Left renal pelvis (tissue), 4 donors: Measurements from ENCODE around the gene ZNF536. TPM values are rescaled to one million over a fixed set of nuclear protein-coding genes. Genes with fewer than 3 reads are reported as not detected.

Experiments
- DNase-seq, 4 donors: peaks; one replicate each; pipeline ENCODE4 v3.0.0-alpha.2; 2013; ENCODE audit warnings: low read depth in 4 of 4, low spot score in 3 of 4
- polyA plus RNA-seq, 4 donors: library from polyadenylated mRNA; unstranded; fragments of 120-200 nt; gene quantifications; one replicate each; pipeline ENCODE4 v1.2.1, GENCODE V29; 2013; ENCODE audit not compliant: insufficient read length in 4 of 4

Gene ZNF536
- polyA plus RNA-seq, 4 donors, result 0.41 to 4.6 (median 3.1) TPM

- DNase-seq, result no peak
These were observed 10.5 kb upstream of the ZNF536 start for GRCh38 chr19:30361721-30362120.

- DNase-seq, result no peak
These were observed 9.9 kb upstream of the ZNF536 start for GRCh38 chr19:30362156-30362754.

GRCh38 chr19:30363073-30363472 is 9.1 kb upstream of the ZNF536 start:
- no peak for DNase-seq

GRCh38 chr19:30364866-30365800 is 7.1 kb upstream of the ZNF536 start:
- DNase-seq, result no peak

- DNase-seq, result no peak
These were observed 5.9 kb upstream of the ZNF536 start for GRCh38 chr19:30366282-30366681.

- no peak for DNase-seq
These were observed 5.2 kb upstream of the ZNF536 start for GRCh38 chr19:30367006-30367405.

- DNase-seq, result no peak
These were observed 4.8 kb upstream of the ZNF536 start for GRCh38 chr19:30367421-30367820.

- no peak for DNase-seq
These were observed 2.4 kb upstream of the ZNF536 start for GRCh38 chr19:30369833-30370232.

- no peak for DNase-seq
These were observed 885 bp upstream of the ZNF536 start for GRCh38 chr19:30371161-30371836.

GRCh38 chr19:30373593-30373992 is 1.4 kb downstream of the ZNF536 start:
- no peak for DNase-seq

GRCh38 chr19:30374539-30374864 is 2.3 kb downstream of the ZNF536 start:
- no peak for DNase-seq

GRCh38 chr19:30374865-30375552 is 2.8 kb downstream of the ZNF536 start:
- DNase-seq, result no peak

- DNase-seq, result no peak
These were observed 3.4 kb downstream of the ZNF536 start for GRCh38 chr19:30375553-30376031.

GRCh38 chr19:30376272-30376671 is 4.1 kb downstream of the ZNF536 start:
- no peak for DNase-seq

GRCh38 chr19:30376826-30377425 is 4.7 kb downstream of the ZNF536 start:
- no peak for DNase-seq

- DNase-seq, result no peak
These were observed 6.5 kb downstream of the ZNF536 start for GRCh38 chr19:30378701-30379100.

GRCh38 chr19:30379841-30380610 is 7.8 kb downstream of the ZNF536 start:
- no peak for DNase-seq

GRCh38 chr19:30381366-30381765 is 9.2 kb downstream of the ZNF536 start:
- no peak for DNase-seq

- DNase-seq, result no peak
These were observed 13.0 kb downstream of the ZNF536 start for GRCh38 chr19:30385174-30385573.

GRCh38 chr19:30385666-30386065 is 13.5 kb downstream of the ZNF536 start:
- DNase-seq, result no peak
